ENCODE results near the gene FAAH.

DNA sequence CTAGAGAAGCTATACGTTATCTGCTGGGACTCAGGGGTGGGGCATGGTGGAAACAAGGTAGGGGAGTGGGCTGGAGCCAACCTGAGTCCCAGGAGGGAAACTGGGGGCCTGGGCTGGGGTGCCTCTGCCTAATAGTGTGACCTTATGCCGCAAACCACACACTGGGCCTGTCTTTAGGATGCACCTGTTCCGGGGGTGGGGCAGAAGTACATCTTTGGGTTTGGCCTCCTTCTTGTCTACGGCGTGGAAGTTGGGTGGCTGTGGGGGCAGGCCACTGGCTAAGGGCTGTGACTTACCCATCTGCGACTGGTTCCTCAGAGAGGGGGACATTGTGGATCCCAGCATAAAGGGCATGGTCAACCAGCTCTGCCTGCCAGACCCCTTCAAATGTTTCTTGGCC lies 44.2 kb downstream of the FAAH start:
- TF ChIP-seq, protein P1, sequence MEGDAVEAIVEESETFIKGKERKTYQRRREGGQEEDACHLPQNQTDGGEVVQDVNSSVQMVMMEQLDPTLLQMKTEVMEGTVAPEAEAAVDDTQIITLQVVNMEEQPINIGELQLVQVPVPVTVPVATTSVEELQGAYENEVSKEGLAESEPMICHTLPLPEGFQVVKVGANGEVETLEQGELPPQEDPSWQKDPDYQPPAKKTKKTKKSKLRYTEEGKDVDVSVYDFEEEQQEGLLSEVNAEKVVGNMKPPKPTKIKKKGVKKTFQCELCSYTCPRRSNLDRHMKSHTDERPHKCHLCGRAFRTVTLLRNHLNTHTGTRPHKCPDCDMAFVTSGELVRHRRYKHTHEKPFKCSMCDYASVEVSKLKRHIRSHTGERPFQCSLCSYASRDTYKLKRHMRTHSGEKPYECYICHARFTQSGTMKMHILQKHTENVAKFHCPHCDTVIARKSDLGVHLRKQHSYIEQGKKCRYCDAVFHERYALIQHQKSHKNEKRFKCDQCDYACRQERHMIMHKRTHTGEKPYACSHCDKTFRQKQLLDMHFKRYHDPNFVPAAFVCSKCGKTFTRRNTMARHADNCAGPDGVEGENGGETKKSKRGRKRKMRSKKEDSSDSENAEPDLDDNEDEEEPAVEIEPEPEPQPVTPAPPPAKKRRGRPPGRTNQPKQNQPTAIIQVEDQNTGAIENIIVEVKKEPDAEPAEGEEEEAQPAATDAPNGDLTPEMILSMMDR (IDR thresholded peaks at IDR 0.05) = no peak
- no peak for TF ChIP-seq POLR2A (IDR thresholded peaks at IDR 0.05)
- no peak for TF ChIP-seq EP300 (IDR thresholded peaks at IDR 0.05)
- TF ChIP-seq POLR2AphosphoS5 (IDR thresholded peaks at IDR 0.05) = no peak
